PFSK-1 (cell line): ENCODE results near the gene CBX1.

Experiments
- FOXP2 ChIP-seq: optimal IDR thresholded peaks from 2 replicates; pipeline ENCODE3; 2011; ENCODE audit warnings: borderline replicate concordance, control low read depth, inconsistent platforms; ENCODE audit not compliant: insufficient read depth; ENCODE audit errors: extremely low read length, extremely low read depth
- POLR2AphosphoS5 ChIP-seq: IDR thresholded peaks from 2 replicates; pipeline ENCODE4 v1.6.1; 2012; ENCODE audit warnings: low read depth, mild to moderate bottlenecking, control low read depth, low read length, moderate library complexity
- REST ChIP-seq, 2 experiments: IDR thresholded peaks; 2 replicates each; pipeline versions ENCODE4 v1.6.1 to v1.8.0; 2011 to 2012; ENCODE audit warnings: low read depth in 2 of 2, low read length in 2 of 2, control low read depth in 1 of 2, inconsistent platforms in 1 of 2, mild to moderate bottlenecking in 1 of 2, moderate library complexity in 1 of 2; ENCODE audit not compliant: insufficient read depth in 1 of 2
- SIN3A ChIP-seq: IDR thresholded peaks from 2 replicates; pipeline ENCODE4 v1.6.1; 2012; ENCODE audit warnings: mild to moderate bottlenecking, low read length, moderate library complexity, borderline replicate concordance; ENCODE audit not compliant: insufficient read depth
- TAF1 ChIP-seq: IDR thresholded peaks from 2 replicates; pipeline ENCODE4 v1.6.1; 2012; ENCODE audit warnings: low read length, control low read depth, borderline replicate concordance; ENCODE audit not compliant: insufficient read depth

The CBX1 gene

GRCh38 chr17:48062273-48062672 lies 39.0 kb downstream of the CBX1 start:
- TF ChIP-seq TAF1: no peak
- no peak for TF ChIP-seq REST (IDR thresholded peaks at IDR 0.05; ENCODE audit: insufficient read depth in 1 of 2, low read depth in 2 of 2, low read length in 2 of 2)
- TF ChIP-seq SIN3A: no peak
- TF ChIP-seq POLR2AphosphoS5: no peak
- TF ChIP-seq FOXP2: no peak

- TF ChIP-seq TAF1 (no peak), REST (IDR thresholded peaks at IDR 0.05; ENCODE audit: insufficient read depth in 1 of 2, low read depth in 2 of 2, low read length in 2 of 2) (no peak), SIN3A (no peak), FOXP2 (no peak), POLR2AphosphoS5 (no peak; the same call in 1 of the 2 replicates)
Measured at GRCh38 chr17:48060249-48060648, 41.0 kb downstream of the CBX1 start.

- TF ChIP-seq POLR2AphosphoS5: no peak
- TF ChIP-seq REST (IDR thresholded peaks at IDR 0.05; ENCODE audit: insufficient read depth in 1 of 2, low read depth in 2 of 2, low read length in 2 of 2): no peak
- TF ChIP-seq TAF1: no peak
- no peak for TF ChIP-seq FOXP2
Measured at GRCh38 chr17:48059125-48059668, 42.1 kb downstream of the CBX1 start.

- TF ChIP-seq REST (IDR thresholded peaks at IDR 0.05; ENCODE audit: insufficient read depth in 1 of 2, low read depth in 2 of 2, low read length in 2 of 2) (no peak), POLR2AphosphoS5 (no peak), SIN3A (no peak), TAF1 (no peak)
Measured at GRCh38 chr17:48058393-48059124, 42.7 kb downstream of the CBX1 start.

- TF ChIP-seq REST (IDR thresholded peaks at IDR 0.05; ENCODE audit: insufficient read depth in 1 of 2, low read depth in 2 of 2, low read length in 2 of 2) (no peak), FOXP2 (no peak), POLR2AphosphoS5 (no peak), SIN3A (no peak), TAF1 (no peak)
Measured at GRCh38 chr17:48057626-48058025, 43.7 kb downstream of the CBX1 start.
